NCI-H345 treated with DMSO at 0.1 percent for 48 hours (cell line): Measurements from ENCODE around the gene ZNF677.
A peak's percentile ranks its signal among the peaks of the same experiment; 100 is the strongest.
"Not testable (repeated sequence)": the region's sequence is repeated elsewhere in the genome, so short reads cannot be mapped to it uniquely, and the experiment has no call there.

ENCODE experiments used
- DNase-seq: peaks from one replicate; lab custom pipeline; 2025; ENCODE audit not compliant: unreplicated experiment; lab: John Stamatoyannopoulos, UW

Gene ZNF677

DNA sequence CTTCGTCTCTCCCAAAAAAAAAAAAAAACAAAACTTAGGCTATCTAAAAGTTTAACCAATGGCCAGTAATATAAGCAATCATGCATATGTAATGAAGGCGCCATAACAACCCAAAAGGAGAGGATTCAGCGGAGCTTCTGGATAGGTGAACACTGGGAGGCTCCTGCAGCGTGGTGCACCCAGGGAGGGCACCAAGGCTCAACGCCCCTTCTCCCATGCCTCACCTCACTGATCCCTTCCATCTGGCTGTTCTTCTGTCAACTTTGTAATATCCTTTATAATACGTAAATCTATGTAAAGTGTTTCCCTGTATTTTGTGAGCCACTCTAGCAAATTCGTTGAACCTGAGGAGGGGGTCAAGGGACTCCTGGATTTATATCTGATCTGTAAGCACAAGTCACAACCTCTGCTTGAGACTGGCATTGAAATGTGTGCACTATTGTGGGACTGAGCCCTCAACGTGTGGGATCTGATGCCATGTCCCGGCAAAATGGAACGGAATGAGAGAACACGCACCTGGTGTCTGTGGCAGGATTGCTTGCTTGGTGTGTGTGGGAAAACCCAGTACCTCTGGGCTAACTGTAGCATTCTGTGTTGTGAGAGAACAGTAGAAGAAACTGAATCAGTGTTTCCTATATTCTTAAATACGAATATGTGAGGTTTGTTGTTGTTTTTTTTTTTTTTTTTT lies 61.0 kb downstream of the ZNF677 start:
- peak; percentile 42 for DNase-seq

DNA sequence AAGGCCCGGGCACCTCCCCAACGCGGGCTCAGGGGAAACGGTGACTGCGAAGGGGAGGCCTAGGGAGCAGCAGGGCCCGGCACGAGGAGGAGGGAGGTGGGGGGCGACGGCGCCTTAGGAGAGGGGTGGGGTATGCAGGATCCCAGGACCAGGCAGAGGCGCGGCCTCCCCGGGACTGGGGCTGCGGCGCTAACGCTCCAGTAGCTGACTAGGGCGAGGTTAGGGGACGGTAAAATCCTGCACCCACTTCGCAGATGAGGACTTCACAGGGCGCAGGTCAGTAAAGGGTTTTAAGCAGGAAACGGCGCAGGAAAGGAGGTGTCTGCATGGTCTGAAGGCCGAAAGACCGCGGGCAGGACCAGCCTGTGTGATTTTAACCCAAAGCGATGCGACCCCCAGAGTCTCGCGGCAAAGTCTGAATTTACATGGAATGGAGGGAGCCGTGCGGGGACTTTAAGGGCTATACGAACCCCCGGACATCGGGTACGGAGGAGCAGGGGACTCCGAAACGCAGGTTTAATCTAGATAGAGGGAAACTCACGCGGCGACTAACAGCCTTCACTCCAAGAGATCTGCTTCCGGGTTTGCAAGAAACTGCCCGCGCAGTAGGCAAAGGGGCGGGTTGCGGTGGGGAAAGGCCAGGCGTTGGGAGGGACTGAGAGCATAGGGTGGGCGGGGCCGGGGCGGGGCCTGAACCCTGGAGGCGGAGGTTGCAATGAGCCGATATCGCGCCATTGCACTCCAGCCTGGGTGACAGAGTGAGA lies 61.7 kb downstream of the ZNF677 start, which contains the start of gene ZNF665:
TSS of gene ZNF665 (minus strand) at position 588 of the 764 bp plus-strand sequence. CDS start 10,460 bp downstream, outside the sequence.
- DNase-seq = peak; percentile 52

DNA sequence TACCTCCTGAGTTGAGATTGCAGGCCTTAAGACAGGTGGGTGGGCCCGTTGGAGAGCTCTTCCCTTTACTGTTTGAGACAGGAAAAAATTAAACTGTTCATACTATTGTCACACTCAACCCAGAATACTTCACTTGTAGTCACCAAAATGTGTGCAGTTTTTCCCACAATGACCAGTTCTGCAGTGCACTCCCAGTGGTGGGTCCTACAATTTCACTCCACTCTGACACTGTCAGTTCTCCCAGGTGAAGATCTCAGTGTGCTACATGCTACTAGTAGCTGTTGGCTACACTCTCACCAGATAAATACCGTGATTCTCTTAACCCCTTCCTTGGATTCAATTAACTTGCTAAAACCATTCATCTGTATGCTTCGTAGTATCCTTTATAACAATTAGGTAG lies 64.4 kb downstream of the ZNF677 start:
- DNase-seq = no peak

DNA sequence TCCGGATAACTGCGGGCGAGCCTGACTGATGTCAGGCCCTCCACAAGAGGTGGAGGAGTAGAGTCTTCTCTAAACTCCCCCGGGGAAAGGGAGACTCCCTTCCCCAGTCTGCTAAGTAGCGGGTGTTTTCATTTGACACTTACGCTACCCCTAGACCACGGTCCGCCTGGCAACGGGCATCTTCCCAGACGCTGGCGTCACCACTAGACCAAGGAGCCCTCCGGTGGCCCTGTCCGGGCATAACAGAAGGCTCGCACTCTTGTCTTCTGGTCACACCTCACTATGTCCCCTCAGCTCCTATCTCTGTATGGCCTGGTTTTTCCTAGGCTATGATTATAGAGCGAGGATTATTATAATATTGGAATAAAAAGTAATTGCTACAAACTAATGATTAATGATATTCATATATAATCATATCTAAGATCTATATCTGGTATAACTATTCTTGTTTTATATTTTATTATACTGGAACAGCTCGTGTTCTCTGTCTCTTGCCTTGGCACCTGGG lies 64.9 kb downstream of the ZNF677 start:
- DNase-seq = not testable (repeated sequence)
